Esophagus squamous epithelium (tissue), 5 donors: ENCODE measurements around the gene JHY. TPM values are rescaled to one million over a fixed set of nuclear protein-coding genes. Genes with fewer than 3 reads are reported as not detected.

ENCODE experiments used
- DNase-seq: peaks from one replicate; lab custom pipeline; 2025; lab: John Stamatoyannopoulos, UW
- H3K27ac ChIP-seq, 4 donors: fragments of 200-600 bp; sonication (generic); one replicate each; pipeline ENCODE4 v1.5.1; 2016 to 2019; ENCODE audit warnings: mild to moderate bottlenecking in 1 of 4
- H3K27me3 ChIP-seq, 4 donors: fragments of 200-600 bp; sonication (generic); 1 replicate in 3 of 4; 2 replicates in 1 of 4; pipeline versions ENCODE4 v1.5.1 to v1.6.0; 2017 to 2021; ENCODE audit warnings: antibody characterized with exemption in 1 of 4
- H3K36me3 ChIP-seq, 3 donors: fragments of 200-600 bp; sonication (generic); one replicate each; pipeline ENCODE4 v1.5.1; 2016 to 2019
- H3K4me1 ChIP-seq, 3 donors: fragments of 200-600 bp; sonication (generic); one replicate each; pipeline ENCODE4 v1.5.1; 2017 to 2019
- H3K4me3 ChIP-seq, 4 donors: fragments of 200-600 bp; sonication (generic); 1 replicate in 3 of 4; 2 replicates in 1 of 4; pipeline ENCODE4 v1.5.1; 2016 to 2019; ENCODE audit warnings: mild to moderate bottlenecking in 2 of 4, moderate library complexity in 1 of 4
- H3K9me3 ChIP-seq, 3 donors: fragments of 200-600 bp; sonication (generic); one replicate each; pipeline ENCODE4 v1.5.1; 2016 to 2019
- CTCF ChIP-seq, 6 experiments: fragments of 450-650 bp in 4 of 6; fragments of 200-600 bp in 2 of 6; sonication (generic) in 2 of 6; IDR thresholded peaks; one replicate each; pipeline ENCODE4 v1.5.1; 2016 to 2019; ENCODE audit warnings: antibody characterized with exemption in 6 of 6, mild to moderate bottlenecking in 4 of 6, moderate library complexity in 4 of 6
- POLR2A ChIP-seq, 4 donors: fragments of 450-650 bp; IDR thresholded peaks; one replicate each; pipeline ENCODE4 v1.6.1; 2017; ENCODE audit warnings: antibody characterized with exemption in 4 of 4, mild to moderate bottlenecking in 4 of 4, moderate library complexity in 3 of 4
- WGBS, 2 donors: methylation state at CpG; one replicate each; pipeline ENCODE4 v1.1.5; 2018; 5-methylcytosine and 5-hydroxymethylcytosine counted together
- intact Hi-C: fragments of 100-400 bp; cut with DNase I; formaldehyde crosslinking; loops from one replicate; pipeline ENCODE4 v1.15.0; 2022
- small RNA-seq, 4 donors: library from RNA; depleted of rRNA; stranded (forward); fragments of <200 nt; gene quantifications; one replicate each; pipeline ENCODE3, GENCODE V24; 2016
- total RNA-seq, 4 donors: library from RNA; depleted of rRNA; stranded (reverse); fragments of >200 nt; gene quantifications; one replicate each; pipeline ENCODE4 v1.1.0, GENCODE V29; 2016
- donor health status: DM: yes; HTN: yes; CAD: no.

Gene JHY
- total RNA-seq, 4 donors from 2014 or later: 0.91 to 3.4 (median 1.2) TPM

- no peak for DNase-seq
- intact Hi-C loops: no loop called here
- no peaks in the 10 kb centered on the region for H3K9me3 ChIP-seq
- no peaks in the 10 kb centered on the region for H3K36me3 ChIP-seq
- H3K27me3 ChIP-seq: peaks cover 0 to 5% (median 0%) of the 10 kb centered on the region in 4 donors
- H3K4me1 ChIP-seq: no peaks in the 10 kb centered on the region
- H3K27ac ChIP-seq: no peak overlapping the region
- H3K4me3 ChIP-seq: no peak overlapping the region
- TF ChIP-seq POLR2A (IDR thresholded peaks at IDR 0.05): no peak
- no peak for TF ChIP-seq CTCF (IDR thresholded peaks at IDR 0.05)
- 76 to 82% methylated on average over 5 of the region's 5 CpGs for WGBS, 2 donors
These were observed 124.4 kb downstream of the JHY start for GRCh38 chr11:123006860-123007542.

Small RNA genes within 50 kb of the gene (small RNA-seq; reads per million reads assigned to genes)
- gene RNU4-23P: 0 reads per million in 4 donors

Other genes starting within 250 kb of the JHY start
- 10 to 100 TPM in 2 of 4 donors, 1 to 10 TPM in 2; 2.7 to 16.4 (median 9.7) TPM for gene UBASH3B, start 227.0 kb upstream of the JHY start, total RNA-seq
- under 1 TPM in 1 of 4 donors, not detected in 3; 0.19 TPM for gene CRTAM, start 44.3 kb upstream of the JHY start, total RNA-seq
- gene BSX, start 99.1 kb downstream of the JHY start, total RNA-seq: not detected
- 1,000 to 10,000 TPM in 2 of 4 donors, 100 to 1,000 TPM in 2; 767 to 1,626 (median 1,046) TPM for gene HSPA8, start 179.4 kb downstream of the JHY start, total RNA-seq